GM12872 (cell line): ENCODE measurements around the gene GRK4.

ENCODE experiments used
- CTCF ChIP-seq: IDR thresholded peaks from 3 replicates; pipeline ENCODE4 v1.5.1; 2011; ENCODE audit warnings: low read depth, mild to moderate bottlenecking, low read length, moderate library complexity; ENCODE audit not compliant: insufficient read depth

Gene GRK4

GRCh38 chr4:2938906-2939305, 24.5 kb upstream of the GRK4 start:
- TF ChIP-seq CTCF: no peak

DNA sequence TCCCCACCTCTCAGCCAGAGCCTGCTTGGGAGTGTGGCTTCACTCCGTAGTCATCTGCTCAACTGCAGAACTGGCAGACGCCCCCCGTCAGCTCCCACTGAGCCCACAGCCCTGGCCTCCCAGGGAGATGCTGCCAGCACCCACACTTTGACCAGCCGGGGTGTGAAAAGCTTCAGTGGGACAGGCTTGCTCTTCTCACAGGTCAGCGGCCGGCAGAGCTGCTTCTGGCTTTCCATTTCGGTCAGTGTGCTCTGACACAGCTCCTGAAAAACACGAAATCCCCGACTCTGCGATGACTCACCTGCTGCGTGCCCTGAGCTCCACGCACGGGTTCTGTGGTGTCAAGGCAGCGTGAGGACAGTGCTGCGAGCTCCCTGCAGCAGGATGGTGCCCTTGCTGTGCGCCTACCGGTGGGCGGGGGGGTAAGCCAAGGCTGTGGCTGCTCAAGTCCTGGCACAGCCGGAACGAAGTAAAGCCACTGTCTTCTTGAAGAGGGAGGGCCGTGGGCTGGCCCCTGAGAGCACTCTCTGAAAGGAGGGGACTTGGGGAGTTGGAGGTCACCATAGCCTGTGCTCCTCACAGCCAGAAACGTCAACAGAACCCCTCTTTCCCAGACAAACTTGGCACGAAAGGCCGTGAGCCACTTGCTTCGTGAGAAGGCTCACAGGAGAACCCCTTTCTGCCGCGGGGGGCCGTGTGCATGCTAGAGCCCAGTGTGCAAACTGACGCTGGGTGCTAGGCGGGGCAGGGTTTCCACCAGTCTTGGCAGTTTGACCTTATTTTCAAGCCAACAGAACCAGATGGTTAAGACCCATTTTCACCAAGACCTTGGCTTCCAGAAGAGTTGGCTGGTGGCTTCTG, 23.8 kb upstream of the GRK4 start:
- TF ChIP-seq CTCF: no peak

GRCh38 chr4:2940267-2941137, 22.9 kb upstream of the GRK4 start:
- no peak for TF ChIP-seq CTCF

- no peak for TF ChIP-seq CTCF
These were observed 22.0 kb upstream of the GRK4 start for GRCh38 chr4:2941138-2942036.

DNA sequence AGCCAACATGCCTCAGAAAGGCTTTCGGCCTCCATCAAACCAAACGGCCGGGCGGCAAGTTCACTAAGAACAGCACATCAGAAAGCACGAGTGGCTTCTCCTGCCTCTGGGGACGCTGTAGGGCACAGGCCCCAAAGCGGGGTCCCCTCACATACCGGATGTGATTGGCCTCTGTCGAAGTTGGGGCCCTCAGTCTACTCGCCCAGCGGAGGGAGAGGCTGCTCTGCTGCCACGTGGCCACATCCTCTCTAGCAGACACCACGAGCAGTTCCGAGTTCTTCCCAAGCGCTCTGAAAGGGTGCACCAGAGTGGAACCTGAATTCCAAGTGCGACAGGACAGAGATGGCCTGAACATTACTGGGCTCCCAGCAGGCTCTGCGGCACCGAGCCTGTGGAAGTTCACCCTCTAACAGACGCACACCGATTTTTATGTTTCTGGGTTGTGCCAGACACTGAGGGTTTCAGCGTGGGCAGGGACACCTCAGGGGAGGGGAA, 21.3 kb upstream of the GRK4 start:
- TF ChIP-seq CTCF: no peak

DNA sequence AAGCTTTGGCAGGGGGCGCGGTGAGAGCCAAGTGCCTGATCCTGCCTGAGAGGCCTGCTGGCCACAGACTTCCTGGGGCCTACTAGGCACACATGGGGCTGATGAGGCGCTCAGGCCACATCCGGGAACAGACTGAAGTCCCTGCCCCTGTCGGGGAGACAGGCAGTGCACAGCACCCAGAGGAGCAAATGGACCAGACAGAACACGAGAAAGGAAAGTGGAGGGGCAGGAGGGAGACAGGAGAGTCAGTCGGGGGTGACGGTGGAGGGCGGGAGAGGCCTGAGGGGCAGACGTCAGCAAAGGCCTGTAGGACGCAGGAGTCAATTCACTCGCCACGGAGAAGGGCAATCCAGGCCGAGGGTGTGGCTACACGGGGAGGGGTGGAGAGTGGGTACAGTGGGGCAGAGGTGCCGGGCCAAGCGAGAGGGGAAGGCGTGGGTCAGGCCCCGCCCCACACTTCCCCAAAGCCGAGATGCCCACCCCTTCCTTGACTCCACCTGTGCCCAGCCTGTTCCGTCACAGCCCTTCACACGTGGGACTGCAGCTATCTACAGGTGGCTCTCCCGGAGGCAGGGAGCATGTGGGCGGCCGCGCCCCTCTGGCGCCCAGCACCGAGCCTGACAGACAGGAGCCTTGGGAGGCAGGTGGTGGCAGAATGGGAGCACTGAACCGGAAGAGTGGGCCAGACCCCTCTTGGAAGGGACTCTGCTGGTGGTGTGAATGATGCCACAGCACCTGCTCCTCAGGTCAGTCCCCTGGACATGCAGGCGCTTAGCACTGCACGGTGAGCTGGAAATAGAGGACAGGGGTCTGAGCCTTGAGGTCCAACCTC, 20.6 kb upstream of the GRK4 start:
- no peak for TF ChIP-seq CTCF
